A549 treated with DMSO at 1 μM for 4 hours (cell line): ENCODE data around the gene SIKE1. TPM values are rescaled to one million over a fixed set of nuclear protein-coding genes. Genes with fewer than 3 reads are reported as not detected.

Experiments
- total RNA-seq: library from RNA; stranded (reverse); fragments of 200-300 nt; extraction: Qiagen RNA extraction; gene quantifications from 5 replicates; pipeline ENCODE4 v1.2.3, GENCODE V29; 2022; ENCODE audit warnings: low read depth

SIKE1 gene
- 15.5 to 21.7 TPM (median 18.2 TPM) in 5 replicates for total RNA-seq

GRCh38 chr1:114780344-114781226, at the start of gene SIKE1:
Gene SIKE1 (minus strand): TSS chr1:114780685. CDS start chr1:114780607, 78 bp downstream.

GRCh38 chr1:114757455-114758255, 22.8 kb downstream of the SIKE1 start, which contains the start of gene CSDE1:
Gene CSDE1 (minus strand): TSS chr1:114757984. CDS start chr1:114739890, 18,094 bp downstream.

Other genes starting within 250 kb of the SIKE1 start
- gene BCAS2, start 199.1 kb downstream of the SIKE1 start, total RNA-seq, result 26.3 to 31.4 TPM (median 30.4 TPM) in 5 replicates
- gene DENND2C, start 110.6 kb downstream of the SIKE1 start, total RNA-seq, result 0.28 to 0.72 TPM (median 0.41 TPM) in 5 replicates
- not detected in 5 replicates for gene AMPD1, start 85.1 kb downstream of the SIKE1 start, total RNA-seq
- gene NRAS, start 63.9 kb downstream of the SIKE1 start, total RNA-seq, result 27.3 to 37.2 TPM (median 31.9 TPM) in 5 replicates
- gene CSDE1, start 22.7 kb downstream of the SIKE1 start, total RNA-seq, result 128 to 163 TPM (median 146 TPM) in 5 replicates
- gene SYCP1, start 74.2 kb upstream of the SIKE1 start, total RNA-seq, result not detected in 5 replicates
- not detected in 5 replicates for gene TSHB, start 249.1 kb upstream of the SIKE1 start, total RNA-seq